GM19193 (cell line): ENCODE measurements around the gene CELF2.
A peak's percentile ranks its signal among the peaks of the same experiment; 100 is the strongest.

Source experiments
- POLR2A ChIP-seq: IDR thresholded peaks from 4 replicates; pipeline ENCODE4 v1.6.1; 2011; ENCODE audit not compliant: insufficient read depth, insufficient read length; ENCODE audit errors: extremely low read depth

CELF2 gene

DNA sequence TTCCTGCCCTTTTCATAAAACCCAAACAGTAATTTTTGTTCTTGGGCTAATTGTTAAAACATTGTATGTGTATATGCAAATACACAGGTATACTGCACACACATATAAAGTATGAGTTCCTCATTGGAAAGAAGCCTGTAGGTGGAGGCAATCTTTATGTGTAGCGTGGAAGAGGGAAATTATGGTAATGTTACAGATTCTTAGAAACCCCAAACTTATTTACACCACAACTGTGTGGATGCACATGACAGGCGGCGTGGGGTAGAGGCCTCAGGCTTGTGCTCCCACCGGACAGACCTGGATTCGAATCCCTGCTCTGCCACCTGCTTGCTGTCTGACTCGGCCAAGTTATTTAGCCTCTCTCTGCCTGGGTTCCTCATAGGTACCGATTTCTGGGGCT, 223.0 kb downstream of the CELF2 start:
- TF ChIP-seq POLR2A: no peak

DNA sequence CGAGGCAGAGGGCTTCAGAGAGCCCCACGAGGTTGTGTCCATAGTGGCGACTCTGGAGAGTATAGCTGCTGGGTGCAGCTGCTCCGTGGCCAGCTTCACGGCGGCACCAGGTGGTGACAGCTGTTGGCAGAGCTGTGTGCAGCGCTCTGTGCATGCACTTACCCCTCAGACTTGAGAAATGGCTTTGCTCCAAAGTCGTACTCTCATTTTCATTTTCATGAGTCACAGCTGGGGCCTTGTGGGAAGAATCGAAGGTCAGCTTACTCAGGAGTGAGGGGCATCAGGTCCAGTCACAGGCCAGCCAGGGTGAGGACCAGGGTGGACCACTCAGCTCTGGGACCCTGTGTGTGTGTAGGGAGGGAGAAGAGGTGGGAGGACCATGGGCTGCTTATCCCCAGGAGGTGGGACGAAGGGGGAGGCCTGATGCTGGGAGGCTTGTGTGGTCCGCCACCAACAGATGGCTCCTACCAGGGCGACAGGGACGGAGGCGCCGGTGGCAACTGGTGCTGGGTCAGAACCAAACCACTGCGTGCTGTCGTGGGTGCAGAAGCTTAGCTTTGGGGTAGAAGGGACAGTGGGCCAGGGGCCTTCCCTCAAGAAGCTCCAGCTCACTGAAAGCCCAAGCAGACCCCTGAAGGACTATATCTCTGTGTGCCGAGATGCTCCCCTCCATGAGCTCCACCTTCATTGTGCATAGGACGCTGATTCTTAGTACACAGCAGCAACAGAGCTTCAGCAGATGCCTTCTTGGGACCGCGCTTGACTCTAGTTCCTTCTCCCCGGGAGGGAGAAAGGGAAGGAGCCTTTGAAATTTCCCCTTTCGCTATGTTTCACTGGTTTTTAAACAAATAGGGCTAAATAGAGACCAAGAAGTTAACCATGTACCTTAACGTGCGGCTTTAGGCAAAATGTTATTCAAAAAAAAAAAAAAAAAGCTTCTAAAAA, 225.0 kb downstream of the CELF2 start:
- peak; percentile 65 for TF ChIP-seq POLR2A

DNA sequence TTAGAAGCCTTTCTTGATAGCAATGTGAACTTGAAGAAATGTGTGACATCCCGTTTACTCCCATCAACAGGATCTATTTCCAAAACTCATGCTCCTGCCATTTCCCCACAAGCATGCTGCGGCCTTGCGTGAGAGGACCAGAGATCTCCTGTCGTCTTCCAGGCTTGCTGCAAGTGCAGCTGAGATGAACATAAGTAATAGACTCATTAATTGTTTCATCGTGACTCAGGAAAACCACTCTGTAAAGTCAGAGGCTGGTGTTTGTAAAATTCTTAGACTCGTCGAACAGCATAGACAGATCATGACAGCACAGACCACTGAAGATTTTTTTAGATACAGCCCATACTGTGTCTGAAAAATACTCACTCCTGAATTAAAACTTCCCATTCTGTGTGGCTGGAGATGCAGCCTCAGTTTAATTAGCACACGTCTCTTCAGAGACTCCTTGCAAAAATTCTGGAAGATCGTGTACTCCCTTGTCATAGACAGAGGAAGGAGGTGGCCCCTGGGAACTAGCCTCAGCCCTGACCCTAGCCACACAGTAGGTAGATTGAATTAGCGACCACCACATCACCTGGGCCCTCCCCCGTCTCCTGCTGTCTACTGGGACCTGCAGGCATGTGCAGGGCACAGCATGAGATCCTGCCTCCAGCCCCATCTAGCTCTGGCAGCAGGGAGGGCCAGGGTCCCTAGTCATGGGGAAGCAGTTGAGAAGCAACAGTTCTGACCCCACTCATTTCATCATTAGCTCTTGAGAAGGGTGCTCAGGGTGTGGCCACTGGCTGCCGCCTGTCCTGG, 226.0 kb downstream of the CELF2 start:
- no peak for TF ChIP-seq POLR2A

DNA sequence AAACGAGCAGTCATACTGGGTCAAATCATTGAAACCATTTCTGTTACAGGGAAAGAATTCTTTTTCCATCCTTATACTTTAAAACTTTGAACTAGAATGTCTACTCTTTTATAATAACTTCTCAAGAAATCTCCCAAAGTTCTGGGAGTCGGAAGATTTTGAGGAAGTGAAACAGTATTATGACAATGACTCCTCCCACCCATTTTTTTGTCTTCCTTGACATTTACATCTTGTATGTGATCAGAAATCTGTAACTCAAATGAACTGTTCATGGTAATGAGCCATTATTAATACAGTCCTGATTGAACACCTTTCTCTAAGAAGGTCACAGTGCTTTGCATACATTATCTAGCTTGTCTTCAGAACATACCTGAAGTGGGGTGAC, 227.4 kb downstream of the CELF2 start:
- no peak for TF ChIP-seq POLR2A

DNA sequence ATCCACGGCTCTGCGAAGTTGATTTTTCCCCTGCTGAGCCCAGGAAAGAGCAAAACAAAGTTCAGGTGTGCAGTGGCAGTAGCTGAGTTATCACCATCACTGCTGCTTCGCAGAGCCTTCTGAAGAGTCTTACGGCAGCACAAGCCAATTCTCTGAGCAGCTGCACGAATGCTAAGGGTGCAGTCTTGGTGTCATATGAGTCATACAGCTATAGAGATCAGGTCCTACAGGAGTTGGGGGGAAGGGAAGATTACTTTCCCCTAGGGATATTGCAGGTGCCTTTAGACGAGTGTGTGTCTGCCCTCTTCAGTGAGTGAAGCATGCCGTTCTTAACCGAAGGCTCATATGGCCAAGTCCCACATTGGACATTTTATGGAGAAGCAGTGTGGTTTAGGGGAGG, 227.8 kb downstream of the CELF2 start:
- peak; percentile 46 for TF ChIP-seq POLR2A

DNA sequence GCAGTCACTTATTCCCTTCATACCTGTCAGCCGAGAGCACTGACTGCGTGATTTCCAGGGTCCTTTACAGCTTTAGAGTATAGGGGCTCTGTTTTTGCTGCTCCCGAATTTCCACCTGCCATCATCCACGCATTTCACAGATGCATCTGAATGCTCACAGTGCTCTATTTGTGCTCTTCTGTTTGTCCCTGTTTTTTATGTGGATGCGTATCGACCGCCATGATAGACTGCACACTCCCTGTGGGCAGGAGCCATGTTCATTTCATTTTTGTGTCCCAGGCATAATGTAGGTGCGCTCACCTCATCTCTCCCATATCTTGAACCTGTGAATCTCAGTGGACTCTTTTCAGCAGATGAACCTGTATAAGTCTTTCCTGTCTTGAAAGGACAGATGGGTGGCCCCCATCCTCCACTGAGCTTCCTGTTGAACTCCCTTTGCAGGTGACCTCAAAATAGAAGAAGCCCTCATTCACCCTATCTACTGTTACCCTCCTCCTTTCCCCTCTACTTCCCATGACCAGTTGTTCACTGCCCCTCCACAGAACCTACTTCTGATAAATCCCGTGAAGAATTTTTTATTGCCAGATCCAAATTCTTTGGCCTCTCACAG, 228.4 kb downstream of the CELF2 start:
- no peak for TF ChIP-seq POLR2A

DNA sequence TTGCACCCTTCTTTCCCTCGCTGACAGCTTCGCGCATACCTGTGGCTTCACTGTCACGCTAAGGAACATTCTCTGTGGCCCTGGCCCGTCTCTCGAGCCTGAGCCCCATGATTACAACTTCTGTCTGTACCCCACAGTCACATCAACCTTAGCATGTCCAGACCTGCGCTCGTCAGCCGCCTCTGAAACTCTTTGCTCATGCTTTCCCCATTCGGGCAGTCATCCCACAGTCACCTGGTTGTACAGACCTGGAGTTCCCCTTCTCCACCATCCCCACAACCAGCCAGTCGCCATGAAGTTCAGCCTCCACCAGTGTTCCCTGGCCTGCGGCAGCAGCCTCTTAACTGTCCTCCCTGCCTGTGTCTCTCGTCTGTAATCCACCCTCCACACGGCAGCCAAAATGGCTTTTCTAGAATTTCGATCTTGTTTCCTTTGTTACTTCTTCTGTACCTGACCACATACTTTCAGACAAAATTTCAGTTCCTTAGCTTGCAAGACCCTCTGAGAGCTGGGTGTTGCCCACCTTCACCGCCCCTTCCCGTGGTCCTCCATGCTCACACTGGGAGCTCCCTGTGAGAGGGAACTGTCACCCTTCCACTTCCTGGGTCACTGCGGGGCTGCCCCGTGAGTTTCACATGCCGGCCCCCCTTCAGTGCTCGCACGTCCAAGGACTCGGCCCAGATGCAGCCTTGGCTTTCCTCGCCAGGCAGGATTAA, 229.2 kb downstream of the CELF2 start:
- TF ChIP-seq POLR2A: no peak

DNA sequence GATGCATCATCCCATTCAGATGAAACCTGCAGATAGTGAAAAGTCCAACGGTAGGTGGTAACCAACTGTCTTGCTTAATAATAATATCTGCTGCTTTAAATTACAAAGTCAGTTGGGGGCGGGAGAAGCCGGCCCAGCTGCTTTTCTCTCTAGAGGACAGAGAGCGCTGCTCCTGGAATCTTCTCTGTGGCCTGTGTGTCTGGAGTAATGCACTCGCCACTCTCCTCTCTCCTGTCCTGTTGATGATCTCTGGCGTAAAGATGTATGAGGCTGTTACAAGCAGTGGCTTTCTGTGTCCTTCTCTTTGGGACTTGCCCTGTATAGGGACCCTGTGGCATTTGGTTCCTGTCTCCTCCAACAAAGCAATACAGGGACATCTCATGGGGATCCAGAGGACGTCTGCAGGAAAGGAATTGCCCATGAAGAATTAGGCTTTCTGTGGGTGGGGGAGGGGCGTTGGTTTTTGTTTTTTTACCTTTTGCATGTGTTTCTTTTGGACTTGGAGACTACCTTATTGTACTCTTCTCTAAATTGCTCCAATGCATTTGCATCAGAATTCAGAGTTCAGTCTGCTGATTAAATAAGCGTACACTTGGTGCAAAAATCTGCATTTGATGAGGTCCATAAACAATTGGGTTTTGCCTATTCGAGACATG, 231.6 kb downstream of the CELF2 start:
- no peak for TF ChIP-seq POLR2A

DNA sequence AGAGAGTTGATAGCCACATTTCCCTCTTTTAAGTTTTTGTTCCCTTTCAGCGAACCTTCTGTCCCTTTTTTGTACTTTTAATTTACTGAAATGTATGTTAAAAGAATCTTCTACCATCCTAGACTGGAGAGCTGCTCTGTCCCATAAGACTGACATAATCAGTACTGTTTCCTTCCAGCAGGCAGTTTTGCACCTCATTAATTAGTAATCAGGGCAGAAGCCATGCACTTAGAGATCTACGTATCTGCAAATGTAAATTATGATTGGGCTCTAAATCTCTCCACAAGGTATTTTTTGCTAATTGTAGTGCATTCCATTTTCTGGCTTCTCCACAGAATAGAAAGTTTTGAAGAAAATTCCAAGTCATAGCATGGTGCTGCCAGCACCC, 232.1 kb downstream of the CELF2 start:
- TF ChIP-seq POLR2A: no peak

DNA sequence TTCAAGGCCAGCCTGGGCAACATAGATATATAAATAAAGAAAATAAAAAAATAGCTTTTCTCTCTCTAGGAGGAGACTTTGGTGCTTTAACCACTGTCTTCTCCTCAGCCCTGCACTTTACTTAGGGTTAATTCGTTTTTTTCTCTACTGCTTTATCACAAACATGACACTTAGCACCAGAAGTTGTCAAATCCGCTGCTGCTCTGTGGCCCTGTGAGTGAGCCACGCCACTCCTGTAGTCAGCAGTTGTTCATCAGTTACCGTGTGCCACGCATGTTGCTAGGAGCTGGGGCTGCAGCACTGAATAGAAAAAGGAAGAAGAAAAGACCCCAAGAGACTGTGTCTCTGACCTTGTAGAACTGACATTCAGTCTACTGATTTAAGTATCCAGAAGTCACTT, 232.6 kb downstream of the CELF2 start:
- no peak for TF ChIP-seq POLR2A

DNA sequence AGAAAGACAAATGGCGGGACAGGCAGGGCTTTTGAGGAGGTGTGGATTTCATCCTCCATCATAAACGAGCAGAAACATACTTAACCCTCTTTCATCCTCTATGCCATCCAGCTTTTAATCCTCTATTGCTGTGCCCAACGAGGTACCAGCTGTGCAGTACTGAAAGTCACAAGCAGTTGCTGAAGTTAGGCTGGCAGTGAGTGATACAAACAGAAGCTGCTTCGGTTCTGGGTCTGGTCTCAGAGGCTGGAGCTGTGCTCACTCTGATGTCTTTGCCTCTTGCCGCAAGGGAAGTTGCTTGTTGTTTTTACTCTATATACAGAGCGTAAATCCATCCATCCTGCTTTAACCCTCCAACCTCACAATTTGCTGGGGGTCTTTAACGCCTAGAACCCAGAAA, 235.2 kb downstream of the CELF2 start:
- no peak for TF ChIP-seq POLR2A

DNA sequence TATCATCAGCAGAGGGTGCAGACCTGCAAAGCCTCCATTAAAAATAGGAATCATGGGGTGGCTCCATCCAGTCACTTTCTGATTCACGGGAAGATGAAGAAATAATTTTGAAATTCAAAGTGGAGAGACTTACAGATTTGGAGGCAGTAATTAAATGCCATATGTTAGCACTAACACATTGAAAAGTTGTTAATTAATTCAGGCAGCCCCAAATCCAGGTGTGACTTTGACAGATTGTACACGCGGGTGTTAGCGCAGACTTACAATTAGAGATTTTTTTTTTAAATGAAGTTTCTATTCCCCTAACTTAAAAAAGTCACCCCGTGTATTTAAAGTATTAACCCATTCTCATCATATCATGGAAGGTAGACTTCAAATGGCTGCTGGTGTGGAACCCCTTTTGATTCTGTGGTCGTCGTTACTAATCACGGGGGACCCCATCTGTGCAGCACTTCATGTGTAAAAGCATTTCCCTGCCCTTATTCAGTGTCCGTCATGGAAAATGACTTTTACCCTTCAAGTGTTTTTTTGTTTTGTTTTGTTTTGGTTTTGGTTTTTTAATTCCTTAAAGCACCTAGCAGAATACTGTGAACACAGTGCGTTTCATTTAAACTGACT, 235.8 kb downstream of the CELF2 start:
- TF ChIP-seq POLR2A: no peak

DNA sequence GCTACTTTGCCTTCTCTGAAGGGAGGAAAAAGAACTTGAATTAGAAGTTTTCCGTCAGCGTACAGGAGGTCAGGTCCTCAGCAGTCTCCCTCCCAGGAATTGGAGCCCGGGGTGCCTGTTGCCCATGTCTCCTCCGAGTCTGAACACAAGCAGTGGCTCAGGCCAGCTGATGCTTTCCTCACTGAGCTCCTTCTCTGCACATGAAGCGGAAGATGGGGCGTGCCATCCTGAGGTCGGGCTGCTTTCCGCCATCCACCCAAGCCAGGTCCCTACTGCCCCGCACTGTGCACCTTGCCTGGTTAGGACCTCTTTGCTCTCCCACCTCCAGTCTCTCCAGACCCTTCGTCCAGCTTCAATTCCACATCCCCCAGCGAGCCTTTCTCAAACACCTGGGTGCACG, 237.5 kb downstream of the CELF2 start:
- TF ChIP-seq POLR2A: no peak
